ENCODE data around the gene DGKZ.

Gene DGKZ

GRCh38 chr11:46345881-46346484, 1.3 kb upstream of the DGKZ start:
- DNase-seq: no peak

- no peak for DNase-seq
Observed at GRCh38 chr11:46347637-46348311, 511 bp downstream of the DGKZ start.

GRCh38 chr11:46348566-46349401, 1.5 kb downstream of the DGKZ start:
- DNase-seq: no peak

- no peak for DNase-seq
Observed at GRCh38 chr11:46350695-46351094, 3.4 kb downstream of the DGKZ start.

DNA sequence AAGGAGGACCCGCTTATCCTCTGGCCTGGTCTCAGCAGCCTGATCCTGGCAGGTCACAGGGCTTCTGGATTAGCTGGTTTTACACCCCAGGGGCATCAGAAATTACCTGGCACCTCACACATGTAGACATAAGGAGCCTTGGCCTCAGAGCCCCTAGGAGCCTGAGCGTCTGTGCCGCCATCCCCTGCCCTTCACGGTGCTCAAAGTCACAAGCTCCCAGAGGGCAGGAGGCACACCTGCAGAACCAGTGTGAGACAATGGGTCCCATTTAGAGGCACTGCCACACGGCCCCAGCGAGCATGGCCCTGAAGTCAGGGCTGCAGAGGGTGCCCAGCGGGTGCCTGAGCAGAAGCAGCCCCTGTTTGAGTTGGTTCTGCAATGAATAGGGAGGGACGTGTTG, 3.9 kb downstream of the DGKZ start:
- DNase-seq: no peak

DNA sequence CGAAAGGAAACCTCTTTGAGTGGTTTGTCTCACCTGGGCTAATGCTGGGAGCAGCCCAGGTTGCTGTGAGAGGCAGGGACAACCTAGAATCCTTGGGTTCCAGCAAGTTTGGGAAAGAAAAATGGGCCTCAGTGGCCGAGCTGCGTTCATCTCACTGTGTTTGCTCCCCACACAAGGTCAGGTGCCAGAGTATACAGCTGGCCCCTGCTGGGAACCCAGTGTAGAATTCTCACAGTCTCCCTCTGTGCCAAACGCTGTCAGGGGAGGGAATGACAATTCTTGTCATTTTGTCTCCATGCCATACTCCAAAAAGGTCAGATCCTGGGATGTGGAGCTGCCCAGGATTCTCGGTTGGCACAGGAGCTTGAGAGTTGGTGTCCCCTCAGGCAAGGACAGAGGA, 4.3 kb downstream of the DGKZ start:
- DNase-seq: no peak

DNA sequence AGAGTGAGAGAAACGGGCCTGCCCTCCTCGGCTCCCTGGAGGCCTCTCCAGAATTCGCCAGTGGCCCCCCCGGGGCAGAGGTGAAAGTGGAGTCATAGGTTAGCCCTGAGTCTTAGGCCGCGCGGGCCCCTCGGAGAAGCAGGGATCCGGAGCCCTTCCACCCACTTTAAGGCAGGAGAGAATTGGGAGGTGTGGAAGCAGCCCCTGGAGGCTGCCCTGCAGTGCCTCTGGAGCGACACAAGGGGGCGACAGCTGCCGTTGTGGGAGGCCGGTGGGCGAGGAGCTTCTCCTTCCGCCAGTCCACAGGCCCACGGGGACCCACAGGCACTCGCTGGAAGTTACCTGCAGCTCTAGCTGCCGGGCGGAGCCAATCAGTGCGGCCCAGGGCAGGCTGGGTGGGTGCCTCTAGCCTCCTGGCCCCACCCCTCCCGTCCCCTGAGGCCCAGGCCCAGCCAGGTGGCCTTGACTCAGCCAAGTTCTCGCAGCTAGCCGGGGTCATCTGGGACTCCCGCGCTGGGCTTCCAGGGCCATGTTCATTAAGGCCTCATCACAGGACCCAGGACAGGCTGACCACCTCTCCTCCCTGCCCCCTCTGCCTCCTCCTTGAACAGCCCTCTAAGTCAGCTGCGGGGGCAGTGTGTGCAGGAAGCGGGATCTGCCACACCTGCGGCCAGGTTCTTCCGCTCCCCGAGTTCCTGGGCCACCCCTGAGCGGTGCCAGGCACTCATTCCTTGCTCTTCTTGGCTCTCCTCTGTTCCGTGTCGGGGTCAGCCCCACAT, 5.0 kb downstream of the DGKZ start:
- no peak for DNase-seq

DNA sequence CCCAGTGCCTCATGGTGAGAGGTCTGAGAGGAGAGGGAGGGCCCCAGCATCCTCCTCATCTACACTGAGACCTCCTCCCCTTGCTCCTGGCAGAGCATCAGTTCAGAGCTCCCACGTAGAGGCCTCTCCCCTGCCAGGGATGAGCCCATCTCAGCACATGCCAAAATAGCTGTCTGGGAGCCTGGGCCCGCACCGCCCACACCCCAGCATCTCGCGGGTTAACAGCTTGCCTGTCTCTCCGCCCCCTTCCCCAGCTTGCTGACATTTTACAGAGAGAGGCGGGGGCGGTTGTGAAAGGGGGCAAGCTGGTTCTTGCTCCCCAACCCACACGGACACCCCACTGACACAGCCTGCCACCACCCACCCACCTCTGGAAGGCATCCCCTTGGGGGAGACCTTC, 6.4 kb downstream of the DGKZ start:
- no peak for DNase-seq

DNA sequence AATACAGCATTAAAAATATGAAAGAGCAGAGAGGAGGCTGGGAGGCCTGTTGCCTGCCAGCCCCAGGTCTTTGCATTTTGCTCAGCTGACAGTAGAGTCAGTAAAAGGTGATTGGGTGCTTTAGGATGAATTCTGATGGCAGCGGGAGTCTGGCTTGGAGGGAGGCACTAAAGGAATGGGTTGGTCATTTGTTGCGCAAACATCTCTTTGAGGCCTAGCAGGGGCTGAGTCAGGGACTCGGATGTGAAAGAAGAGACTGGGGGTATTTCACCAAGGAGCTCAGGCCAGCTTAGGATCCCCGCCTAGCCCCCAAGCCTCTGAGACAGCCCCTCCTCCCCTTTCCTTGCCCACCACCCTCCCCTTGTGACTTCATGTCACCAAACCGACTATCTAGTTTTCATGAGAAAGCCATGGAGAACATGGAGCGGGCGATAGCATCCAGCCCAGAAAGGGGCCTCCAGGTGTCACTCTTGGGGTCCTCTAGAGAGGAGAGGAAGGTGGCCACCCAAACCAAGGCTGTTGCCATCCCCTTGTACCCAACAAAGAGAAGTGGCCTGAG, 9.7 kb downstream of the DGKZ start:
- DNase-seq: peak; percentile 96

DNA sequence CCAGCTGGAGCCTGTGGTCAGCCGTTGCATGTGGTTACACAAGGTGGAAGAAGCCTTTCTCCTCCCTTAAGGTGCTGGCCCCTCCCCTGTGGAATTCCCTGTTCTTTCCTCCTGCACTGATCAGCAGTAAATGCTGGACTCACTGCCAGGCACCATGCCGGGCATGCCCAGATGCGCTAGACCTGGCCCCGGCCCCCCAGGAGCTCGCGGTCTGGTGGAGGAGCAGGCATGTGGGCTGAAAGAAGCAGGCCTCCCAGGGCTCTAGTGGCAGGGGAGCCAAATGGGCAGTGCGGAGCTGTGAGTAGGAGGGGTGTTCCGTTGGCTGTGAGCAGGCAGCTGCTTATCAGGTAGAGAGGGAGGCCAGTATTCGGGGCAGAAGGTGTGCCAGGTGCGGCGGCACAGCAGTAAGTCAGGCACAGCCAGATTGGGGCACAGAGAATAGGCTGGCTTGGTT, 10.2 kb downstream of the DGKZ start:
- peak; percentile 96 for DNase-seq

DNA sequence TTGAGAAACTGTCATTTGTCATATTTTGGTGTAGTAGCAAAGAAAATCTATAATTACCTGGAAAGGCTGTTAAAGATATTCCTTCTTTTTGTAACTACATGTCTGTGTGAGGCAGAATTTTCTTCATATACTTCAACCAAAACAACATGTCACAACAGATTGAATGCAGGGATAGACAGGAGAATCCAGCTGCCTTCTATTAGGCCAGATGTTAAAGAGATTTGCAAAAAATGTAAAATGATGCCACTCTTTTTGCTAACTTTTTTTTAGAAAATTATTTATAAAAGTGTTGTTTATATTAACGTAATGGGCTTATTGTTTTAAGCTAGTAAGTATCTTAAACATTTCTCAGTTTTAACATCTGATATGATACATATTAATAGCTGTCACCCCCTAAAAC, 12.7 kb downstream of the DGKZ start:
- DNase-seq: no peak

DNA sequence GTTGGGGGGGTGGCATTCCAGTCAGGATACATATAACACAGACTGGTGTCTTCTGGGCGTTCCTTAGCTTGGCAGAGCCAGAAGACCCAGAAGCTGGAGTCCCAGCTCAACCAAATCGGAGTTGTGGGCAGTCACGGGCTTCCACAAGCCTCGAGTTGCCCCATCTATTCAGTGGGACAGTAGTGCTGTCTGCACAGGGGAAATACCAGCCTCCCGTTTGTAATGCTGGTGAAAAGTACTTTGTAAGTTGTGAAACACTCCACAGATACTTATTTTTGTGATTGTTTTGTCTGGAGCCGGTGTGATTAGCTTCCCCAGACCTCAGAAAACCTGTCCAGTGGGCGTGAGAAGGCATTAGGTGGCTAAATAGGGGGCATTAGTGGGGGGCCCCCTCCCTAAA, 13.6 kb downstream of the DGKZ start:
- DNase-seq: no peak

DNA sequence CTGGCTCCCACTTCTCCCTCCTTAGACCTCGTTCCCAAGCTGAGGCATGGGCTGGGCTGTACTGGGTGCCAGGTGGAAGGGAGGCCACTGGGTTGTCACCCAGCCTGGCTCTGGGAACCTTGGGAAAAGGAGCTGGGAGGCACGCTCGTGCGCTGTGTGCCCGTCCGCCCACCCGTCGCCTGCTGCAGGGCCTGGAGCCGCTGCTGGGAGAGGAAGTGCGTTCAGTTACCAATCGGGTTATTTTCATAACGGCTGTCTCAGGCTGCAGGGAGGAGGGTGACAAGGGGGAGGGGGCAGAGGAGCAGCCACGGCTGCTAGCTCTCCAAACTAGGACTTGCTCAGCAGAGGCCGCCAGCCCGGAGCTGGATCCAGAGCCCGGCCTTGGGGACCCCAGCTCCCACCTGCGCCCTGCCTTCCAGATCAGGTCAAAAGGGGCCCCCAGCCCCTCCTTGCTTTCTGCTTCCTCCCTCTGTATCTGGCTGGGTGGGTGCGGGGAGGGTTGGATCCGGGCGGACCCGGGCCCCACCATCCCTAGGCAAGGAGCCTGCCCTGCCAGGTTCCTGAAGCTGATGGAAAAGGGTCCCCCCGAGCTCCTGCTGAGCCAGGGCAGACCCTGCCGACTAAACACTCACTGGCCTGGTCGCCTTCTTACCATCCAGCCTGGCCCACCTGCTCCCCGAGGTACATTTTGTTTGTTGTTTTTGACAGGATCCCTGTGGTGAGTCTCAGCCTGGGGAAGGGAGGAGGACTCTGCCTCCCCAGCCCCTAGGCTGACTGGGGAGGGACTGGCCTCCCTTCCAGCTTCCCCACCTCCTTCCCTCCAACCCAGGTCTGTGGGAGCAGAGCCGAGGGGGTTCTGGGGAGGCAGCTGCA, 14.3 kb downstream of the DGKZ start:
- no peak for DNase-seq

- DNase-seq: no peak
Observed at GRCh38 chr11:46362156-46363030, 15.1 kb downstream of the DGKZ start.

GRCh38 chr11:46363031-46363407, 15.8 kb downstream of the DGKZ start:
- peak; percentile 62 for DNase-seq

- DNase-seq: no peak
Observed at GRCh38 chr11:46363455-46364005, 16.3 kb downstream of the DGKZ start.

GRCh38 chr11:46364056-46364455, 16.8 kb downstream of the DGKZ start:
- DNase-seq: no peak

GRCh38 chr11:46364791-46365190, 17.5 kb downstream of the DGKZ start:
- DNase-seq: no peak

- no peak for DNase-seq
Observed at GRCh38 chr11:46366260-46366659, 19.0 kb downstream of the DGKZ start.

- DNase-seq: no peak
Observed at GRCh38 chr11:46366661-46367161, 19.4 kb downstream of the DGKZ start.

All from NCI-H226 (cell line).